NCI-H82 (cell line): ENCODE measurements around the gene SSX2IP.
"Not testable (repeated sequence)": the region's sequence is repeated elsewhere in the genome, so short reads cannot be mapped to it uniquely, and the experiment has no call there.

Experiments used
- DNase-seq: peaks from one replicate; lab custom pipeline; 2025; lab: John Stamatoyannopoulos, UW

The SSX2IP gene

GRCh38 chr1:84690397-84691121 lies at the start of gene SSX2IP:
SSX2IP (minus strand) TSS chr1:84690461; CDS start chr1:84671219, 19,242 bp downstream.
- peak; percentile 99 for DNase-seq

GRCh38 chr1:84738237-84738636 lies 48.0 kb upstream of the SSX2IP start:
- no peak for DNase-seq

GRCh38 chr1:84737590-84737989 lies 47.3 kb upstream of the SSX2IP start:
- no peak for DNase-seq

GRCh38 chr1:84736944-84737343 lies 46.7 kb upstream of the SSX2IP start:
- DNase-seq: no peak

- DNase-seq: no peak
These were observed 46.2 kb upstream of the SSX2IP start for GRCh38 chr1:84736445-84736844.

GRCh38 chr1:84735483-84735882 lies 45.2 kb upstream of the SSX2IP start:
- no peak for DNase-seq

GRCh38 chr1:84732520-84732919 lies 42.3 kb upstream of the SSX2IP start:
- no peak for DNase-seq

- no peak for DNase-seq
These were observed 41.3 kb upstream of the SSX2IP start for GRCh38 chr1:84731519-84731918.

- not testable (repeated sequence) for DNase-seq
These were observed 37.5 kb upstream of the SSX2IP start for GRCh38 chr1:84727711-84728110.

GRCh38 chr1:84726593-84727499 lies 36.6 kb upstream of the SSX2IP start:
- no peak for DNase-seq

GRCh38 chr1:84724128-84724860 lies 34.0 kb upstream of the SSX2IP start:
- DNase-seq: no peak

GRCh38 chr1:84722794-84723193 lies 32.5 kb upstream of the SSX2IP start:
- no peak for DNase-seq

- DNase-seq: not testable (repeated sequence)
These were observed 31.6 kb upstream of the SSX2IP start for GRCh38 chr1:84721872-84722271.

GRCh38 chr1:84721152-84721551 lies 30.9 kb upstream of the SSX2IP start:
- DNase-seq: peak; percentile 26

- DNase-seq: peak; percentile 23
These were observed 30.0 kb upstream of the SSX2IP start for GRCh38 chr1:84720221-84720780.

GRCh38 chr1:84719543-84720217 lies 29.4 kb upstream of the SSX2IP start:
- DNase-seq: no peak

GRCh38 chr1:84715342-84716019 lies 25.2 kb upstream of the SSX2IP start:
- DNase-seq: peak; percentile 100

- DNase-seq: no peak
These were observed 22.1 kb upstream of the SSX2IP start for GRCh38 chr1:84712276-84712874.

- no peak for DNase-seq
These were observed 21.6 kb upstream of the SSX2IP start for GRCh38 chr1:84711869-84712268.

- DNase-seq: peak; percentile 85
These were observed 20.9 kb upstream of the SSX2IP start for GRCh38 chr1:84711121-84711520.
